ENCODE data around the gene CREB5. TPM values are rescaled to one million over a fixed set of nuclear protein-coding genes. Genes with fewer than 3 reads are reported as not detected.
A peak's percentile ranks its signal among the peaks of the same experiment; 100 is the strongest.

Gene CREB5
- total and polyA plus RNA-seq, 5 donors: 4.0 to 20.4 (median 9.9) TPM

- Histone ChIP-seq H3K27me3 (ENCODE audit: control insufficient read depth, insufficient read depth) (no peaks in the 10 kb centered on the region), H3K27ac (ENCODE audit: low read length) (no peak overlapping the region), H3K4me3 (ENCODE audit: low read length) (no peak overlapping the region), H3K4me1 (ENCODE audit: control insufficient read depth, insufficient read depth, low read length) (no peaks in the 10 kb centered on the region), H3K9me3 (ENCODE audit: control insufficient read depth, low read length) (no peaks in the 10 kb centered on the region)
- 80% methylated on average over 4 of the region's 4 CpGs for WGBS
- DNase-seq: no peak
- intact Hi-C loops (cut with DNase I): no loop called here
- no peak for ATAC-seq
These were observed 392.7 kb downstream of the CREB5 start for GRCh38 chr7:28804990-28805389.

GRCh38 chr7:28806841-28807240 lies 394.5 kb downstream of the CREB5 start:
- intact Hi-C loops (cut with DNase I): no loop called here
- WGBS: 92% methylated on average over 7 of the region's 7 CpGs
- no peak for ATAC-seq

GRCh38 chr7:28807396-28807994 lies 395.2 kb downstream of the CREB5 start:
- H3K9me3 ChIP-seq (ENCODE audit: control insufficient read depth, low read length): no peaks in the 10 kb centered on the region
- WGBS: over 99% methylated on average over 6 of the region's 6 CpGs
- no peak for ATAC-seq
- H3K27ac ChIP-seq (ENCODE audit: low read length): no peak overlapping the region
- no peaks in the 10 kb centered on the region for H3K27me3 ChIP-seq (ENCODE audit: control insufficient read depth, insufficient read depth)
- DNase-seq: no peak
- intact Hi-C loops (cut with DNase I): no loop called here
- H3K4me1 ChIP-seq (ENCODE audit: control insufficient read depth, insufficient read depth, low read length): peaks cover 2% of the 10 kb centered on the region
- H3K4me3 ChIP-seq (ENCODE audit: low read length): no peak overlapping the region

More at GRCh38 chr7:28806841-28807240, 394.5 kb downstream of the CREB5 start:
- Histone ChIP-seq H3K27ac (ENCODE audit: low read length) (no peak overlapping the region), H3K4me3 (ENCODE audit: low read length) (no peak overlapping the region), H3K4me1 (ENCODE audit: control insufficient read depth, insufficient read depth, low read length) (peaks cover 2% of the 10 kb centered on the region), H3K27me3 (ENCODE audit: control insufficient read depth, insufficient read depth) (no peaks in the 10 kb centered on the region), H3K9me3 (ENCODE audit: control insufficient read depth, low read length) (no peaks in the 10 kb centered on the region)
- no peak for DNase-seq

GRCh38 chr7:28808796-28809533 lies 396.6 kb downstream of the CREB5 start:
- no peak overlapping the region for H3K4me3 ChIP-seq (ENCODE audit: low read length)
- no peaks in the 10 kb centered on the region for H3K9me3 ChIP-seq (ENCODE audit: control insufficient read depth, low read length)
- no peak overlapping the region for H3K27ac ChIP-seq (ENCODE audit: low read length)
- DNase-seq: peak in 2 of 3 donors; percentile 62 to 77
- no peaks in the 10 kb centered on the region for H3K27me3 ChIP-seq (ENCODE audit: control insufficient read depth, insufficient read depth)
- H3K4me1 ChIP-seq (ENCODE audit: control insufficient read depth, insufficient read depth, low read length): peaks cover 2% of the 10 kb centered on the region
- WGBS: 93% methylated on average over 23 of the region's 23 CpGs
- intact Hi-C loops (cut with DNase I): no loop called here
- no peak for ATAC-seq

GRCh38 chr7:28811008-28811407 lies 398.7 kb downstream of the CREB5 start:
- H3K27me3 ChIP-seq (ENCODE audit: control insufficient read depth, insufficient read depth): no peaks in the 10 kb centered on the region
- 87% methylated on average over 3 of the region's 3 CpGs for WGBS
- ATAC-seq: no peak

GRCh38 chr7:28811701-28812430 lies 399.5 kb downstream of the CREB5 start:
- Histone ChIP-seq H3K27me3 (ENCODE audit: control insufficient read depth, insufficient read depth) (no peaks in the 10 kb centered on the region), H3K9me3 (ENCODE audit: control insufficient read depth, low read length) (no peaks in the 10 kb centered on the region), H3K4me3 (ENCODE audit: low read length) (no peak overlapping the region), H3K27ac (ENCODE audit: low read length) (no peak overlapping the region), H3K4me1 (ENCODE audit: control insufficient read depth, insufficient read depth, low read length) (peaks cover 2% of the 10 kb centered on the region)
- intact Hi-C loops (cut with DNase I): no loop called here
- WGBS: 93% methylated on average over 5 of the region's 5 CpGs
- no peak for ATAC-seq
- DNase-seq: no peak

More at GRCh38 chr7:28811008-28811407, 398.7 kb downstream of the CREB5 start:
- Histone ChIP-seq H3K9me3 (ENCODE audit: control insufficient read depth, low read length) (no peaks in the 10 kb centered on the region), H3K4me1 (ENCODE audit: control insufficient read depth, insufficient read depth, low read length) (peaks cover 2% of the 10 kb centered on the region), H3K4me3 (ENCODE audit: low read length) (no peak overlapping the region), H3K27ac (ENCODE audit: low read length) (no peak overlapping the region)
- intact Hi-C loops (cut with DNase I): no loop called here
- DNase-seq: no peak

GRCh38 chr7:28812616-28813015 lies 400.3 kb downstream of the CREB5 start:
- Histone ChIP-seq H3K4me1 (ENCODE audit: control insufficient read depth, insufficient read depth, low read length) (peaks cover 2% of the 10 kb centered on the region), H3K4me3 (ENCODE audit: low read length) (no peak overlapping the region), H3K27ac (ENCODE audit: low read length) (no peak overlapping the region), H3K9me3 (ENCODE audit: control insufficient read depth, low read length) (no peaks in the 10 kb centered on the region), H3K27me3 (ENCODE audit: control insufficient read depth, insufficient read depth) (no peaks in the 10 kb centered on the region)
- 93% methylated on average over 3 of the region's 3 CpGs for WGBS
- intact Hi-C loops (cut with DNase I): no loop called here
- ATAC-seq (no peak), DNase-seq (no peak)

- Histone ChIP-seq H3K4me3 (ENCODE audit: low read length) (no peak overlapping the region), H3K4me1 (ENCODE audit: control insufficient read depth, insufficient read depth, low read length) (peaks cover 2% of the 10 kb centered on the region), H3K9me3 (ENCODE audit: control insufficient read depth, low read length) (no peaks in the 10 kb centered on the region), H3K27ac (ENCODE audit: low read length) (no peak overlapping the region), H3K27me3 (ENCODE audit: control insufficient read depth, insufficient read depth) (no peaks in the 10 kb centered on the region)
- ATAC-seq (no peak), DNase-seq (no peak)
- WGBS: 53% methylated on average over 6 of the region's 6 CpGs
- intact Hi-C loops (cut with DNase I): no loop called here
These were observed 401.1 kb downstream of the CREB5 start for GRCh38 chr7:28813243-28813962.

- DNase-seq: peak in 1 of 3 donors; percentile 50
- 79% methylated on average over 1 of the region's 1 CpG for WGBS
- Histone ChIP-seq H3K4me1 (ENCODE audit: control insufficient read depth, insufficient read depth, low read length) (peaks cover 2% of the 10 kb centered on the region), H3K27me3 (ENCODE audit: control insufficient read depth, insufficient read depth) (no peaks in the 10 kb centered on the region), H3K4me3 (ENCODE audit: low read length) (no peak overlapping the region), H3K9me3 (ENCODE audit: control insufficient read depth, low read length) (no peaks in the 10 kb centered on the region), H3K27ac (ENCODE audit: low read length) (no peak overlapping the region)
- ATAC-seq: peak in 1 of 2 donors; percentile 38
- intact Hi-C loops (cut with DNase I): no loop called here
These were observed 403.1 kb downstream of the CREB5 start for GRCh38 chr7:28815369-28815927.

- H3K4me1 ChIP-seq (ENCODE audit: control insufficient read depth, insufficient read depth, low read length): peaks cover 2% of the 10 kb centered on the region
- ATAC-seq: no peak
- no peaks in the 10 kb centered on the region for H3K27me3 ChIP-seq (ENCODE audit: control insufficient read depth, insufficient read depth)
- no peaks in the 10 kb centered on the region for H3K9me3 ChIP-seq (ENCODE audit: control insufficient read depth, low read length)
- WGBS: 75% methylated on average over 2 of the region's 2 CpGs
- no peak overlapping the region for H3K27ac ChIP-seq (ENCODE audit: low read length)
- no peak for DNase-seq
- no peak overlapping the region for H3K4me3 ChIP-seq (ENCODE audit: low read length)
- intact Hi-C loops (cut with DNase I): no loop called here
These were observed 403.6 kb downstream of the CREB5 start for GRCh38 chr7:28815928-28816373.
